ENCODE data around the gene ZNF784.

- TF ChIP-seq CTCF (IDR thresholded peaks at IDR 0.05; ENCODE audit: low read depth, low read length) (no peak), EZH2phosphoT487 (IDR thresholded peaks at IDR 0.05; ENCODE audit: low read depth) (no peak)
These were observed 43.1 kb upstream of the ZNF784 start for GRCh38 chr19:55667511-55667910.
